HG03196 (cell line): ENCODE results near the gene MYD88.

Source experiments
- ATAC-seq: cut with Tn5 transposase; IDR thresholded peaks from one replicate; pipeline ENCODE4 v1.9.1; 2021; ENCODE audit not compliant: unreplicated experiment

Gene MYD88

DNA sequence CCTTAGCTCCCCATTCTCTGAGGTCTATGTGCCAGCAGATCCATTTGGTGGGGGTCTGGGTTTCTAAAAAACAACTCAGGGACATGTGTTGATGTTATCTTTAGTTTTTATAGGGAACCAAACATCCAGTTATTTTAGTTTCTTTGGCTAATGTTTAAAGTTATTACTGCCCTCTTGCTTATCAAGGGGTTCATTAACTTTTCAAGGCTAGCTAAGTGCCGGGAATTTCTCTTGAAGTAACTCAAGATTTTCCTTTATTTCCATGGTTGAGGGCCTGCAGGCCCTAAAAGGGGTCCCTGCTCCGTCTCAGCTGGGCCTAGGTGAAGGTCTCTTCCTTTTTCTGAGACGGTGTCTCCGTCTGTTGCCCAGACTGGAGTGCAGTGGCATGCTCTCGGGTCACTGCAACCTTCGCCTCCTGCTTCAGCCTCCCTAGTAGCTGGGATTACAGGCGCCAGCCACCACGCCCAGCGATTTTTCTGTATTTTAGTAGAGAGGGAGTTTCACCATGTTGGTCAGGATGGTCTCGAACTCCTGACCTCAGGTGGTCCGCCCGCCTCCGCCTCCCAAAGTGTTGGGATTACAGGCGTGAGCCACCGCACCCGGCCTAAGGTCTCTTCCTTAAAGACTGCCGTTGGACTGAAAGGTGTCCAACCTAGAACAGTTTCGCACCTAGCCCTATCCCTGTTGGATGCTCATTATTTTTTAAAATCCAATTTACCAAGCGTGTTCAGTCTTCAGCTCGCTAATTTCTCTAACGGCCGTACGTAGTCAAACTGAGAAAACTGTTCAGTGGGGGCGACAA lies 25.6 kb downstream of the MYD88 start:
- no peak for ATAC-seq

DNA sequence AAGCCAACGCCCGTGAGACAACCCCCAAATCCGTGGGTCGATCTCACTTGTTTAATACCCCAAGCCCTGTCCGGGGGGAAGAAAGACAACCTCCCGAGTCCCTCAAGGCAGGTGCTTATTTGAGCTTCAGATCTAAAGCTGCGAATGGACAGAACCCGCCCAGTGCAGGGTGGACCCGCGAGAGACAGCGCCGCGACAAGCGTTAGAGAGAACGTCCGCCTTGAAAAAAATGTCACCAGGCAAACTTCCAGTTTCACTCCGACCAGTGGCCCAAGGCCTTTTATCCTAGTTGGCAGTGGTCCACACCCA lies 26.1 kb downstream of the MYD88 start:
- ATAC-seq = no peak

DNA sequence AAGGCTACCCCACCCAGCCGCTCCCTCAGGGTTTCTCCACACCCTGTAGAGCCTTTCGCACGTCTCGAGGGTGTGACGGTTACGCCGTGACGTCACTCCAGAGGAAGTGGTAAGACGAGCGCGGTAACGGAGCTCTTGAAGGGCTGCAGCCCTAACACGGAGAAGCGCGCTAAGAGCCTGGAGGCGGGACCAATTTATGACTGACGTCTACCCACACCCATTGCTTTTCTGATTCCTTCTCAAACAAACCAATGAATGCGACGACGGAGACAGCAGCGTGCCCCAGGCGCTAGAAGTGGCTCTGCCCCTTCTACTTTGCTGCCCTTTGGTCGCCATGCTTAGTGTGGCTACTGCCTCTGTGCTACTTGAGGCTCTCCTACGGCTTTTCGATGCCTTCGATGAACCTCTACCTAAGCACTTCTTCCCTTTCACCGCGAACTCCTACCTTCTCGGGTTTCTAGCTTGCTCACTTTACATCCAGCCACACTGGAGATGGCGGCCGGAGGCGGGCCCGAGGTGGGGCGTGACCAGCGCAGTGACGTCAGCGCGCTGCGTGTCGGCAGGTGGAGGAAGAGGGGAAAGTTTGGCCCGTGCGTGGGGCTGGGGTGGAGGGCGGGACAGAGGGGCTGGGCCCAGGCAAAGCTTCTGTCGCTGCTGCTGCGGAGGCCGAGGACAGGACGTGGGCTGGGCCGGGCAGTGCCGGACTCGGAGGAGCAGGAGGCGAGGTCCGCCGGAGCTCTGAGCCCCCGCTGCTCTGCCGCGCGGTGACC lies 26.7 kb downstream of the MYD88 start, which contains the start of gene OXSR1:
Gene OXSR1, plus strand, starts transcription at position 586 of the 770 bp plus-strand sequence. CDS start 340 bp downstream, outside the sequence.
- peak; percentile 92 for ATAC-seq

DNA sequence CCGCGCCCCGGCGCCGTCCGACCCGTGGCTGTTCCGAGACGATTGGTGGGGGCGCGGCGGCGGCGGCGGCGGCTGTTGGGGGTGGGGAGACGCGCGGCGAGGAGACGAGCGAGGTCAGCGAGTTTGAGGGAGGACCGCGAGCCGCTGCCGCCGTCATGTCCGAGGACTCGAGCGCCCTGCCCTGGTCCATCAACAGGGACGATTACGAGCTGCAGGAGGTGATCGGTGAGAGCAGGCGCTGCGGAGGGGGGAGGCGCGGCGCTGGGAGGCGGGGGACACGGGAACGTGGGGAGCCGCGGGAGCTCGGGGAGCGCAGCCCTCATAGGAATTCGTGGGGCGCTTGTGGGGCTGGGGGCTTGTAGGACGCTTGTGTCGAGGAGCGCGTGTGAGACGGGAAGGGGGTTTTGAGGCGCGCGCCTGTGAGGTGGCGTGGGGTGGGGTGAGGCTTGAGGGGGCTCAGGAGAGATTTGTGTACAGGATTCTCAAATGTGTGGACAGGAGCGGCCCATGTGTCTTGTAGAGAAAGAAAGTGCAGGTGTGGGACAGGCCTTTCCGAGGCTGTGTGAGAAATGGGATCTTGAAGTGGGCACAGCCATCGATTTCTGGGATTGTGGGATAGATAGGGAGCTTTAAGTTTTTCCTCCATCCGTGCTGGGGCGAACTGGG lies 27.4 kb downstream of the MYD88 start:
- ATAC-seq = no peak

- ATAC-seq = no peak
Measured at GRCh38 chr3:38167591-38167990, 29.1 kb downstream of the MYD88 start.

DNA sequence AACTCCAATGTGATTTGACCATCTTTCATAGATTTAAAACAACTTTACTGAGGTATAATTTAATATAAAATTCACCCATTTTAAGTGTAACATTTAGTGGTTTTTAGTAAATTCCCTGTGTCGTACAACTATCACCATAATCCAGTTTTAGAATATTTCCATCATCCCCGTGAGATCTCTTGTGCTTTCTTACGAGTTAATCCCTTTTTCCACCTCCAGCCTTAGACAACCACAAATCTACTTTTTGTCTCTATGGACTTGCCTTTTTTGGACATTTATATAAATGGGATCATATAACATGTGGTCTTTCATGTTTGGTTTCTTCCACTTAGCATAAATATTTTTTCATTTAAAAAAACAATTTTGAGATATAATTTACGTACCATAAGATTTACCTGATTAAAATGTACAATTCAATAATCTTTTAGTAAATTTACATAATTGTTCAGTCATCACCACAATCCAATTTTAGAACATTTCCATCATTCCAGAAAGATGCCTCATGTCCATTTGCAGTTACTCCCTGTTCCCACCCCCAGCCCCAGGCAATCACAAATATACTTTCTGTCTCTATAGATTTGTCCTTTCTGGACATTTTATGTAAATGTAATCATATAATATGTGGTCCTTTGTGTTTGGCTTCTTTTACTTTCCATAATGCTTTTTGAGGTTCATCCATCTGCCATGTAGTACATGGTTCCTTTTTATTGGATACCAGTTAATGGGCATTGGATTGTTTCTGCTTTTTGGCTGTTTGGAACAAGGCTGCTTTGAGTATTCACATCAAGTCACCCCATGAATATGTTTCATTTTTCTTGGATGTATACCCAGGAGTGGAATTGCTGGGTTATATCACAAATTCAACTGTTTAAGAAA lies 29.9 kb downstream of the MYD88 start:
- ATAC-seq = no peak

- ATAC-seq = no peak
Measured at GRCh38 chr3:38169027-38169317, 30.5 kb downstream of the MYD88 start.

DNA sequence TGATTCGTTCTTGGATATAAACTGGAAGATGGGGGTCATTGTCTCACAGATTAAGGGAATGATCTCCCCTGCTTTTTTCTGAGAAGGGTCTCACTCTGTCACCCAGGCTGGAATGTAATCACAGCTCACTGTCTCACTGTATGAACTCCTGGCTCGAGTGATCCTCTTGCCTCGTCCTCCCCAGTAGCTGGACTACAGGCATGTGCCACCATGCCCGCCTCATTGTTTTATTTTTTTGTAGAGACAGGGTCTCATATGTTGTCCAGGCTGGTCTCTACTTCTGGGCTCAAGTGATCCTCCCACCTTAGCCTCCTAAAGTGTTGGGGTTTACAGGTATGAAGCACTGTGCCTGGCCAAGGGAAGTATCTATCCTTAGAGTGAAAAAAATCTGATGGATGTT lies 32.3 kb downstream of the MYD88 start:
- ATAC-seq = no peak

DNA sequence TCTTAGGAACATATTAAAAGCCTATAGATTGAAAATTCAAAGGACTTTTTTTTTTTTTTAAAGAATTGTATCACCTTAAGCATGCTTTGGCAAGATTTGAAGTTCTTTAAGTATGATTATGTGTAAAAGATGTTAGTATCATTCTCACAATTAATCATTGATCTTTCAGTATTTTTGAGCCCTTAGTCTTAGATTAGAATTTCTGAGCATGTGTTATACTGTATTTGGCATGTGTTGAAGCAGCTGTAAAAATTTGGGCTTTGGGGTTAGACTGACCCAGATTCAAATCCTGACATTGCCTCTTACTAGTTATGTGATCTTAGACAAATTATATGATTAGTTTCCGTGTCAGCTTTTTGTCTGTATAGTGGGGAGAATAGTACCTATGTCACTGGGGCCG lies 33.2 kb downstream of the MYD88 start:
- ATAC-seq = no peak

GRCh38 chr3:38173834-38174418 lies 35.5 kb downstream of the MYD88 start:
- ATAC-seq = no peak

DNA sequence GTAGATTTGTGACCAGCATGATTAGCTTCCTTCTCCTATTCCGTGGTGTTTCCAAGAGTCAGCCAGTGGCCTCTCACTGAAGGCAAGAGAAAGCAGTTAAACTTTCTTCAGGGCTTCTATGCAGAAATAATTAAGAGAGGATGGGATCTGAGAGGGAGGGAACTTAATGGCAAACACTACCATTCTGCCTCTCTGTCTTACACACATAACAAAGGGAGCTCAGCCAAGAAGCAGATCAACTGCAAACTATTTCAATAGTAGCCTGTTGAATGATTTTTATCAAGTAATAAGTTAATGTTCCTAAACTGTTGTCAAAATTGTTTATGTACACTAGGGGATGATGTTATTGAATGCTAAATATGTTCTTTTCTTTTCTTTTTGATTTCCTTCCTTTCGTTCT lies 38.7 kb downstream of the MYD88 start:
- no peak for ATAC-seq

GRCh38 chr3:38186781-38187180 lies 48.3 kb downstream of the MYD88 start:
- no peak for ATAC-seq

DNA sequence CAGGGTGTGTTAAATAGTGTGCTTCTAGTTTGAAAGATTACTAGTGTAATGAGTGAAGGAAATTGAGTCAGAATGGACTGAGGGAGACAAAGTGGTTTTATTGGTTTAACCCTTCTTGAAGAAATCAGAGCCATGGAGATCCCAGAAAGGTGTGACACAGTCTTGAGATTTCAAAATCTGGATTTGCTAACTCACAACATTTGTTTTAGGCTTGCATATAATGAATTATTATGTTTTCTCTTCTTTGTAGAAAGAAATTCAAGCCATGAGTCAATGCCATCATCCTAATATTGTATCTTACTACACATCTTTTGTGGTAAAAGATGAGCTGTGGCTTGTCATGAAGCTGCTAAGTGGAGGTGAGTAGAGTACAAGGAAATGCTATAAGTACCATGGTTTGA lies 52.0 kb downstream of the MYD88 start:
- ATAC-seq = no peak
